Testis (tissue), 3 donors: ENCODE results near the gene SRPK3. TPM values are rescaled to one million over a fixed set of nuclear protein-coding genes. Genes with fewer than 3 reads are reported as not detected.

Source experiments
- DNase-seq: peaks from one replicate; pipeline ENCODE4 v3.0.0-alpha.2; 2019
- H3K27ac ChIP-seq, 2 donors: fragments of 200-600 bp; sonication (generic); one replicate each; pipeline ENCODE4 v1.5.1; 2019
- H3K27me3 ChIP-seq: fragments of 200-600 bp; sonication (generic); one replicate; pipeline ENCODE4 v1.5.1; 2019
- H3K36me3 ChIP-seq: fragments of 200-600 bp; sonication (generic); one replicate; pipeline ENCODE4 v1.5.1; 2017; ENCODE audit warnings: low read depth; ENCODE audit errors: missing control alignments
- H3K4me1 ChIP-seq: fragments of 200-600 bp; sonication (generic); one replicate; pipeline ENCODE4 v1.5.1; 2019
- H3K4me3 ChIP-seq, 2 donors: fragments of 200-600 bp; sonication (generic); one replicate each; pipeline ENCODE4 v1.5.1; 2017 to 2019
- H3K9me3 ChIP-seq: fragments of 200-600 bp; sonication (generic); one replicate; pipeline ENCODE4 v1.5.1; 2017
- CTCF ChIP-seq, 3 experiments: fragments of 450-650 bp in 2 of 3; fragments of 200-600 bp in 1 of 3; sonication (generic) in 1 of 3; IDR thresholded peaks; one replicate each; pipeline ENCODE4 v1.5.1; 2016 to 2019; ENCODE audit warnings: antibody characterized with exemption in 3 of 3, mild to moderate bottlenecking in 2 of 3, moderate library complexity in 1 of 3
- POLR2A ChIP-seq: fragments of 450-650 bp; IDR thresholded peaks from one replicate; pipeline ENCODE4 v1.6.1; 2017; ENCODE audit warnings: antibody characterized with exemption, mild to moderate bottlenecking, moderate library complexity
- WGBS, 2 donors: methylation state at CpG; one replicate each; pipeline ENCODE4 v1.1.5; 2018; 5-methylcytosine and 5-hydroxymethylcytosine counted together
- intact Hi-C: fragments of 100-400 bp; cut with DNase I; formaldehyde crosslinking; loops from one replicate; pipeline ENCODE4 v1.15.1; 2023; ENCODE audit warnings: low total_unique reads
- polyA plus RNA-seq: library from polyadenylated mRNA; stranded (reverse); fragments of 350-450 nt; fragmentation: Illumina TruSeq; extraction: RNeasy Lipid Tissue Mini Kit (QIAGEN cat#74804); gene quantifications from one replicate; pipeline ENCODE4 v1.2.3, GENCODE V29; 2014; ENCODE audit warnings: low read depth, low replicate concordance; ENCODE audit not compliant: insufficient read depth
- total RNA-seq, 2 donors: library from RNA; depleted of rRNA; stranded (reverse); fragments of >200 nt; gene quantifications; one replicate each; pipeline ENCODE4 v1.2.3, GENCODE V29; 2016

The SRPK3 gene
- total and polyA plus RNA-seq, 3 donors from 2014 or later = 0.62 to 2.2 (median 1.3) TPM

- H3K4me3 ChIP-seq = no peak overlapping the region
- H3K4me1 ChIP-seq = no peaks in the 10 kb centered on the region
- no peaks in the 10 kb centered on the region for H3K27me3 ChIP-seq
- intact Hi-C loops = no loop called here
- H3K36me3 ChIP-seq = no peaks in the 10 kb centered on the region
- WGBS, 2 donors = 95% methylated on average over 31 of the region's 37 CpGs; no CpG with 5 or more reads in 1 of the 2 donors
- TF ChIP-seq CTCF (IDR thresholded peaks at IDR 0.05) (no peak), POLR2A (no peak)
- H3K27ac ChIP-seq = no peak overlapping the region
- no peak for DNase-seq
- H3K9me3 ChIP-seq = no peaks in the 10 kb centered on the region
Observed at GRCh38 chrX:153774576-153775292, 6.1 kb upstream of the SRPK3 start.

GRCh38 chrX:153775293-153776119, 5.3 kb upstream of the SRPK3 start:
- DNase-seq = no peak
- 88% methylated on average over 14 of the region's 42 CpGs; no CpG with 5 or more reads in 1 of the 2 donors for WGBS, 2 donors
- Histone ChIP-seq H3K9me3 (no peaks in the 10 kb centered on the region), H3K36me3 (no peaks in the 10 kb centered on the region), H3K4me1 (no peaks in the 10 kb centered on the region), H3K27ac (no peak overlapping the region), H3K27me3 (no peaks in the 10 kb centered on the region), H3K4me3 (no peak overlapping the region)
- no peak for TF ChIP-seq CTCF (IDR thresholded peaks at IDR 0.05)
- TF ChIP-seq POLR2A = no peak
- intact Hi-C loops = no loop called here

- 69% methylated on average over 7 of the region's 20 CpGs; no CpG with 5 or more reads in 1 of the 2 donors for WGBS, 2 donors
- Histone ChIP-seq H3K4me3 (no peak overlapping the region), H3K4me1 (no peaks in the 10 kb centered on the region), H3K36me3 (no peaks in the 10 kb centered on the region), H3K9me3 (no peaks in the 10 kb centered on the region), H3K27ac (no peak overlapping the region), H3K27me3 (no peaks in the 10 kb centered on the region)
- intact Hi-C loops = no loop called here
- DNase-seq = no peak
- no peak for TF ChIP-seq CTCF (IDR thresholded peaks at IDR 0.05)
- no peak for TF ChIP-seq POLR2A
Observed at GRCh38 chrX:153776120-153776599, 4.7 kb upstream of the SRPK3 start.

- H3K4me3 ChIP-seq = no peak overlapping the region
- no peaks in the 10 kb centered on the region for H3K36me3 ChIP-seq
- intact Hi-C loops = no loop called here
- H3K27ac ChIP-seq = no peak overlapping the region
- TF ChIP-seq POLR2A = no peak
- no peak for TF ChIP-seq CTCF (IDR thresholded peaks at IDR 0.05)
- H3K4me1 ChIP-seq = no peaks in the 10 kb centered on the region
- WGBS, 2 donors = 80% methylated on average over 3 of the region's 22 CpGs; no CpG with 5 or more reads in 1 of the 2 donors
- no peaks in the 10 kb centered on the region for H3K9me3 ChIP-seq
- no peak for DNase-seq
- H3K27me3 ChIP-seq = no peaks in the 10 kb centered on the region
Observed at GRCh38 chrX:153776611-153777045, 4.2 kb upstream of the SRPK3 start.
